NCI-H524 treated with DMSO at 0.1 percent for 48 hours (cell line): Measurements from ENCODE around the gene ARL15.

Source experiments
- DNase-seq: peaks from one replicate; lab custom pipeline; 2025; lab: John Stamatoyannopoulos, UW

ARL15 gene

GRCh38 chr5:54315736-54316528 is 5.6 kb upstream of the ARL15 start:
- DNase-seq = no peak

- DNase-seq = no peak
Measured at GRCh38 chr5:54313311-54314270, 3.2 kb upstream of the ARL15 start.

- no peak for DNase-seq
Measured at GRCh38 chr5:54312499-54312898, 2.1 kb upstream of the ARL15 start.

- DNase-seq = no peak
Measured at GRCh38 chr5:54311176-54311677, 854 bp upstream of the ARL15 start.

GRCh38 chr5:54309691-54310432 is 511 bp downstream of the ARL15 start:
- DNase-seq = no peak

- no peak for DNase-seq
Measured at GRCh38 chr5:54309276-54309675, 1.1 kb downstream of the ARL15 start.

GRCh38 chr5:54307583-54307982 is 2.8 kb downstream of the ARL15 start:
- no peak for DNase-seq

- no peak for DNase-seq
Measured at GRCh38 chr5:54306893-54307292, 3.5 kb downstream of the ARL15 start.

- no peak for DNase-seq
Measured at GRCh38 chr5:54305737-54306136, 4.6 kb downstream of the ARL15 start.

GRCh38 chr5:54304040-54304439 is 6.3 kb downstream of the ARL15 start:
- DNase-seq = no peak

GRCh38 chr5:54302267-54302687 is 8.1 kb downstream of the ARL15 start:
- no peak for DNase-seq

- DNase-seq = no peak
Measured at GRCh38 chr5:54301849-54302248, 8.5 kb downstream of the ARL15 start.

GRCh38 chr5:54301220-54301619 is 9.2 kb downstream of the ARL15 start:
- DNase-seq = no peak

GRCh38 chr5:54298947-54299346 is 11.4 kb downstream of the ARL15 start:
- no peak for DNase-seq

GRCh38 chr5:54296386-54296785 is 14.0 kb downstream of the ARL15 start:
- no peak for DNase-seq

GRCh38 chr5:54295651-54296276 is 14.6 kb downstream of the ARL15 start:
- DNase-seq = no peak

GRCh38 chr5:54294097-54294667 is 16.2 kb downstream of the ARL15 start:
- no peak for DNase-seq

GRCh38 chr5:54292866-54293265 is 17.5 kb downstream of the ARL15 start:
- DNase-seq = no peak

GRCh38 chr5:54291498-54291897 is 18.9 kb downstream of the ARL15 start:
- no peak for DNase-seq

- DNase-seq = no peak
Measured at GRCh38 chr5:54289769-54290168, 20.6 kb downstream of the ARL15 start.

GRCh38 chr5:54288568-54289217 is 21.7 kb downstream of the ARL15 start:
- DNase-seq = no peak
